Prostate gland (tissue), 2 donors: Measurements from ENCODE around the gene NDUFV1.

Experiments used
- POLR2A ChIP-seq: fragments of 450-650 bp; IDR thresholded peaks from one replicate; pipeline ENCODE4 v1.6.1; 2016; ENCODE audit warnings: antibody characterized with exemption, mild to moderate bottlenecking
- POLR2AphosphoS5 ChIP-seq: sonication (generic); formaldehyde crosslinking; IDR thresholded peaks from one replicate; pipeline ENCODE4 v1.6.1; 2017; ENCODE audit warnings: antibody characterized with exemption
- TF ChIP-seq, protein P1 (sequence below), 4 experiments: fragments of 200-600 bp in 2 of 4; fragments of 450-650 bp in 2 of 4; sonication (generic) in 2 of 4; IDR thresholded peaks; 1 replicate in 3 of 4; 2 replicates in 1 of 4; pipeline ENCODE4 v1.5.1; 2016 to 2019; ENCODE audit warnings: antibody characterized with exemption in 4 of 4, mild to moderate bottlenecking in 2 of 4, moderate library complexity in 2 of 4

DNA sequence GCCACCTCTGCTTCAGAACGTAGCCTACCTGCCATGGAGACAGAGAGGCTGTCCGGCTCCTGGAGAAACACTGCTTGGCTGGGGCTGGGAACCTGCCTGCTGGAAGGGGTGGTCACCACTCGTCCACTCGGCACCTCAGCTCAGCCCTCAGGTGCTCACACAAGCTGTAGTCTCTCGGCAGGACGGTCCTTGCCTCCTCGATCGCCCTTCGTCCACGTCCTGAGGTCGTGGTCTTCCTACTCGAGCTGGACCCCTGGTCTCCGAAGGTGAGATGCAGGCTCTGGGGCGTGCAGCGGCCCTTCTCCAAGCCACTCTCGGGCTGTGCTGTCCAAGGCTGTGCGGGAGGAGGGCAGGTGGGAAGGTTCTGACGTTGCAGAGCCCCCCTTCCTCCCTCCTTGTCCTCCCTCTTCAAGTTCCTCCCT, 32.7 kb downstream of the NDUFV1 start, which contains the start of gene TBX10:
- no peak for TF ChIP-seq POLR2A
- TF ChIP-seq, protein P1, sequence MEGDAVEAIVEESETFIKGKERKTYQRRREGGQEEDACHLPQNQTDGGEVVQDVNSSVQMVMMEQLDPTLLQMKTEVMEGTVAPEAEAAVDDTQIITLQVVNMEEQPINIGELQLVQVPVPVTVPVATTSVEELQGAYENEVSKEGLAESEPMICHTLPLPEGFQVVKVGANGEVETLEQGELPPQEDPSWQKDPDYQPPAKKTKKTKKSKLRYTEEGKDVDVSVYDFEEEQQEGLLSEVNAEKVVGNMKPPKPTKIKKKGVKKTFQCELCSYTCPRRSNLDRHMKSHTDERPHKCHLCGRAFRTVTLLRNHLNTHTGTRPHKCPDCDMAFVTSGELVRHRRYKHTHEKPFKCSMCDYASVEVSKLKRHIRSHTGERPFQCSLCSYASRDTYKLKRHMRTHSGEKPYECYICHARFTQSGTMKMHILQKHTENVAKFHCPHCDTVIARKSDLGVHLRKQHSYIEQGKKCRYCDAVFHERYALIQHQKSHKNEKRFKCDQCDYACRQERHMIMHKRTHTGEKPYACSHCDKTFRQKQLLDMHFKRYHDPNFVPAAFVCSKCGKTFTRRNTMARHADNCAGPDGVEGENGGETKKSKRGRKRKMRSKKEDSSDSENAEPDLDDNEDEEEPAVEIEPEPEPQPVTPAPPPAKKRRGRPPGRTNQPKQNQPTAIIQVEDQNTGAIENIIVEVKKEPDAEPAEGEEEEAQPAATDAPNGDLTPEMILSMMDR (IDR thresholded peaks at IDR 0.05): no peak
- TF ChIP-seq POLR2AphosphoS5: no peak
